SU-DHL-6 (cell line): ENCODE data around the gene MTIF2.

ENCODE experiments used
- H2AFZ ChIP-seq: fragments of 200-600 bp; sonication (generic); 2 replicates; pipeline ENCODE4 v1.6.1; 2014; ENCODE audit warnings: low read depth, mild to moderate bottlenecking, moderate library complexity, mixed read lengths, antibody characterized with exemption, low read length; ENCODE audit not compliant: severe bottlenecking
- H3F3A ChIP-seq: fragments of 200-600 bp; shearing (Covaris generic); 2 replicates; pipeline ENCODE4 v1.6.0; 2016; ENCODE audit warnings: antibody characterized with exemption, mild to moderate bottlenecking; ENCODE audit not compliant: insufficient read depth
- H3K27ac ChIP-seq: fragments of 200-600 bp; sonication (generic); 2 replicates; pipeline ENCODE4 v1.5.1; 2016; ENCODE audit warnings: low read depth, mild to moderate bottlenecking, low read length, moderate library complexity, mixed read lengths
- H3K27me3 ChIP-seq: fragments of 200-600 bp; sonication (generic), shearing (Covaris generic); 2 replicates; pipeline ENCODE4 v1.6.0; 2014; ENCODE audit warnings: mild to moderate bottlenecking, low read length
- H3K36me3 ChIP-seq: fragments of 200-600 bp; sonication (generic); 2 replicates; pipeline ENCODE4 v1.6.1; 2014; ENCODE audit warnings: mild to moderate bottlenecking, low read length, mixed read lengths
- H3K4me2 ChIP-seq: fragments of 300-600, 200-600 bp; shearing (Covaris generic), sonication (generic); 2 replicates; pipeline ENCODE4 v1.6.0; 2014; ENCODE audit warnings: low read length, low read depth, mild to moderate bottlenecking; ENCODE audit not compliant: poor library complexity, severe bottlenecking
- H3K4me3 ChIP-seq: fragments of 200-600 bp; sonication (generic); 2 replicates; pipeline ENCODE4 v1.5.1; 2014; ENCODE audit warnings: antibody characterized with exemption, low read length, mild to moderate bottlenecking, mixed read lengths; ENCODE audit not compliant: insufficient read depth, poor library complexity, severe bottlenecking
- H3K79me2 ChIP-seq: fragments of 200-600 bp; sonication (generic); 2 replicates; pipeline ENCODE4 v1.6.1; 2014; ENCODE audit warnings: mild to moderate bottlenecking, low read length, moderate library complexity; ENCODE audit not compliant: insufficient read depth
- H3K9ac ChIP-seq: fragments of 200-600 bp; sonication (generic); 2 replicates; pipeline ENCODE4 v1.7.0; 2014; ENCODE audit warnings: mild to moderate bottlenecking, low read length
- H3K9me2 ChIP-seq: fragments of 200-600 bp; sonication (generic); replicated peaks from 2 replicates; pipeline ENCODE4 v1.6.1; 2014; ENCODE audit warnings: low read length; ENCODE audit not compliant: insufficient read depth
- H3K9me3 ChIP-seq: fragments of 200-600 bp; sonication (generic); 2 replicates; pipeline ENCODE4 v1.6.1; 2014; ENCODE audit warnings: low read length, mixed read lengths; ENCODE audit not compliant: insufficient read depth
- H4K20me1 ChIP-seq: fragments of 200-600 bp; sonication (generic); 2 replicates; pipeline ENCODE4 v1.6.1; 2014; ENCODE audit warnings: low read depth, mild to moderate bottlenecking, antibody characterized with exemption, low read length, moderate library complexity, mixed read lengths
- EZH2phosphoT487 ChIP-seq: fragments of 200-600 bp; sonication (generic), shearing (Covaris generic); conservative IDR thresholded peaks from 2 replicates; pipeline ENCODE4 v1.6.1; 2018; ENCODE audit warnings: mild to moderate bottlenecking, antibody characterized with exemption, low read length, moderate library complexity, mixed read lengths
- TF ChIP-seq, protein P1 (sequence below): fragments of 200-600 bp; sonication (generic); IDR thresholded peaks from one replicate; pipeline ENCODE4 v1.5.1; 2017; ENCODE audit warnings: antibody characterized with exemption, mild to moderate bottlenecking, low read length, moderate library complexity; ENCODE audit not compliant: insufficient read depth, poor library complexity, severe bottlenecking

Gene MTIF2

DNA sequence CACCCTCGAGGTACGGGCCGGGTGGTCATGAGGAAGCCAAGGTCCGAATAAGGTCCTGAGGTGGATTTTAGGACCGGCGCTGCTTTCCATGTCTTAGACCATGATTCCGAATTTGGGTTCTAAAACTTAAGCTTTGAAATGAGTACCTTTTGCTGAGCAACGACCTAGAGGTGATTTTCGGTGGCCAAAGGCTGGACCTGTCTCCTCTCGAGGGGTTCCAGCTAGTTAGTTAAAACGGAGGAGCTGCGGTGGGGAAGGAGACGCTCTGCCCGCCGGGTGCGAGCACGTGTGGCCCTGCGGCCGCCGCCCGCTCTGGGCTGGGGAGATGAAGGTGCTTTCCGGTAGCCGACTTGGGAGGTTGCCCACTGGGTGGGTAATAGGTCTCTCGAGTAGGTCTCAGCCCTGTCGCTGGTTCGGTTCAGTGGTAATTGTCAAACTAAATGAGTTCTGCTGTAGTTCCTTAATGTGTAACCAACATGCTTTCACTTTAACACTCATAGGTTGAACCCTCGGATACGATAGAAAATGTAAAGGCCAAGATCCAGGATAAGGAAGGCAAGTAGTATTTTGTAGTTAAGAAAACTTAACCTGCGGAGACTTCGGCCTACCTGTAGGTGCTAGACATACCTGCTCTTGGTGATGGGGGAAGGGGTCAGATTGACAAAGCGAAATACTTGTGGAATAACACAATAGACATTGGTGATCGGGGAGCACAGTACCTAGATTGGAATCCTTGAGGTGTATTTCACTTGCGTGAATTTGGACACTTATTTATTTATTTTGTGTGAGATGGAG lies 36.0 kb downstream of the MTIF2 start:
- Histone ChIP-seq H3K36me3 (peaks cover 37% of the 10 kb centered on the region), H3K9me2 (no peaks in the 10 kb centered on the region), H3F3A (peaks cover 55% of the 10 kb centered on the region), H4K20me1 (peaks cover 4% of the 10 kb centered on the region; the same call in 1 of the 2 replicates), H3K27ac (peak overlapping the region; percentile 90), H3K27me3 (no peaks in the 10 kb centered on the region), H3K9me3 (no peaks in the 10 kb centered on the region), H3K4me3 (peak overlapping the region; percentile 91), H3K9ac (peak overlapping the region; percentile 94), H2AFZ (no peak overlapping the region), H3K4me2 (peak overlapping the region; percentile 96), H3K79me2 (peaks cover 41% of the 10 kb centered on the region)
- no peak for TF ChIP-seq EZH2phosphoT487
- TF ChIP-seq, protein P1, sequence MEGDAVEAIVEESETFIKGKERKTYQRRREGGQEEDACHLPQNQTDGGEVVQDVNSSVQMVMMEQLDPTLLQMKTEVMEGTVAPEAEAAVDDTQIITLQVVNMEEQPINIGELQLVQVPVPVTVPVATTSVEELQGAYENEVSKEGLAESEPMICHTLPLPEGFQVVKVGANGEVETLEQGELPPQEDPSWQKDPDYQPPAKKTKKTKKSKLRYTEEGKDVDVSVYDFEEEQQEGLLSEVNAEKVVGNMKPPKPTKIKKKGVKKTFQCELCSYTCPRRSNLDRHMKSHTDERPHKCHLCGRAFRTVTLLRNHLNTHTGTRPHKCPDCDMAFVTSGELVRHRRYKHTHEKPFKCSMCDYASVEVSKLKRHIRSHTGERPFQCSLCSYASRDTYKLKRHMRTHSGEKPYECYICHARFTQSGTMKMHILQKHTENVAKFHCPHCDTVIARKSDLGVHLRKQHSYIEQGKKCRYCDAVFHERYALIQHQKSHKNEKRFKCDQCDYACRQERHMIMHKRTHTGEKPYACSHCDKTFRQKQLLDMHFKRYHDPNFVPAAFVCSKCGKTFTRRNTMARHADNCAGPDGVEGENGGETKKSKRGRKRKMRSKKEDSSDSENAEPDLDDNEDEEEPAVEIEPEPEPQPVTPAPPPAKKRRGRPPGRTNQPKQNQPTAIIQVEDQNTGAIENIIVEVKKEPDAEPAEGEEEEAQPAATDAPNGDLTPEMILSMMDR, result no peak

DNA sequence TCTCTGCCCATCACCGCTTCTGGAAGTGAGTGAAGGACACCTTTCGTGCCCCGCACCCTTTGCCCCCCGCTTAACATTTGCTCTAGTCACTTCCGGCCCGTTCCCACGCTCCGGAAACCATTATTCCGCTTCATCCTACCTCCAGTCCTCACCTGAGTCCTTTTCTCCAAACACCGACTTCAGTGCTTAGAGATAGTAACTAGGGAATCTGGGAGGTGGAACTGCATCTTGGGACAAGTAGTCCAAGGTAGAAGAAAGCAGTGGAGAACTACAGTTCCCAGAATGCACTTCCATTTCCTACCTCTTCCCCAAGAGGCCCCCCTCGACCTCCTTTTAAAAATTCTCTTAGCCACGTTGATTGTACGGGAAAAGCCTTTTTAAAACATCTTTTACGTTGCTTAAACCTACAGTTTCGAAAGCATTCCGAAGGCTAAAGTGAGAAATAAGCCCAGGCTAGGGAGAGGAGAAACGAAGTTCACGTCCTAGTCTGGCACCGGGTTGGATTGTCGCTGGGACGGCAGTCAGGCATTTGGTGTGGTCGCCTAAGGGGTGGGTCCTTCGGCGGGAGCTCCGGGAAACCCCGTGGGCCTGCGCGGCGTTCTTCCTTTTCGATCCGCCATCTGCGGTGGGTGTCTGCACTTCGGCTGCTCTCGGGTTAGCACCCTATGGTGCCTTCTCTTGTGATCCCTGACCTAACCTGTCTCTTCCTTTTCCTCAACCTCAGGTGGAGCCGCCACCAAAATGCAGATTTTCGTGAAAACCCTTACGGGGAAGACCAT lies 36.8 kb downstream of the MTIF2 start, which contains the start of the genes CLHC1 and RPS27A:
Gene CLHC1, minus strand, starts transcription at position 210 of the 779 bp plus-strand sequence. CDS start 9,882 bp downstream, outside the sequence.
Gene RPS27A, plus strand, starts transcription at position 605 of the 779 bp plus-strand sequence. Its CDS starts 137 bp downstream, at position 742.
- peaks cover 45% of the 10 kb centered on the region for H3K79me2 ChIP-seq
- TF ChIP-seq, protein P1, result no peak
- no peak for TF ChIP-seq EZH2phosphoT487

DNA sequence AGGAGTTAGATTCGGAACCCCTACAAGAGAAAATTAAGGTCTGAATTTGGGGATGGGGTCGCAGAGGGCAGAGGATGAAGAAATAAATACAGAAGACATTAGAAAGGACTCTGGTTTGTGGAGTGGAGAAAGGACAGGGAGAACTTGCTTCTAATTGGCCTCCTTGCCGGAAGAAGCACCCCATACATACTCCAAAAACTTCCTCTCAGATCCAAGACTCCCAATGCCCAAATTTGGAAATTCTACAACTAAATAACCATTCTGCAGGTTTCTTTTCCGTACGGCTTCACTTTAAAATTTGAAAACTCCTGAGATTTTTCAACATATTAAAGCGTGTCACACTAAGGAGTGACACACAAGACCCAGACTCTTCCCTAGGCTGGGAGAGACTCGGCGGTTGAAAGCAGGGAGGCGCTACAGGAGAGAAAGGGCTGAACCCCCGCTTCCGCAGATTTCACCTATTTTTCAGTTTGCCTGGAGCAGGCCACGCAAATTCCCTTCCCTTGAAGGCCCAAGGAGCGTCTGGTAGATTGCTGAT lies 37.4 kb downstream of the MTIF2 start:
- TF ChIP-seq, protein P1, result no peak
- no peak for TF ChIP-seq EZH2phosphoT487
- H3K79me2 ChIP-seq, result peaks cover 45% of the 10 kb centered on the region

More for the DNA sequence above, 36.8 kb downstream of the MTIF2 start, which contains the start of the genes CLHC1 and RPS27A:
- Histone ChIP-seq H3K9ac (peak within 1 kb of the TSS; percentile 94), H3K4me3 (peak within 1 kb of the TSS; percentile 91), H3K4me2 (peak within 1 kb of the TSS; percentile 96), H3K27me3 (no peaks in the 10 kb centered on the region), H2AFZ (peak within 1 kb of the TSS; percentile 91), H3K27ac (peak within 1 kb of the TSS; percentile 90), H3K9me2 (no peaks in the 10 kb centered on the region), H4K20me1 (peaks cover 4% of the 10 kb centered on the region; the same call in 1 of the 2 replicates), H3K36me3 (peaks cover 37% of the 10 kb centered on the region), H3K9me3 (no peaks in the 10 kb centered on the region), H3F3A (peaks cover 47% of the 10 kb centered on the region)

More for the DNA sequence above, 37.4 kb downstream of the MTIF2 start:
- H3K4me3 ChIP-seq, result peak overlapping the region; percentile 91
- H3K9me2 ChIP-seq, result no peaks in the 10 kb centered on the region
- H3F3A ChIP-seq, result peaks cover 46% of the 10 kb centered on the region
- peak overlapping the region; percentile 90 for H3K27ac ChIP-seq
- H3K27me3 ChIP-seq, result no peaks in the 10 kb centered on the region
- peak overlapping the region; percentile 96 for H3K4me2 ChIP-seq
- peak overlapping the region; percentile 91 for H2AFZ ChIP-seq
- no peaks in the 10 kb centered on the region for H3K9me3 ChIP-seq
- peaks cover 4% of the 10 kb centered on the region; the same call in 1 of the 2 replicates for H4K20me1 ChIP-seq
- peak overlapping the region; percentile 94 for H3K9ac ChIP-seq
- peaks cover 33% of the 10 kb centered on the region for H3K36me3 ChIP-seq
